K562 (cell line): ENCODE data around the gene CAPRIN2. TPM values are rescaled to one million over a fixed set of nuclear protein-coding genes. Genes with fewer than 3 reads are reported as not detected.

ENCODE experiments used
- ATAC-seq: fragments of 200-7000 bp; cut with Tn5 transposase; 3 replicates; pipeline ENCODE4 v1.9.1; 2020; ENCODE audit warnings: moderate library complexity
- BruUV-seq: library from RNA; stranded (reverse); fragments of 400-500 nt; replicated peaks from 2 replicates; lab custom pipeline; 2021; lab: Mats Ljungman, UMichigan
- CTCF ChIA-PET: fragments of 300-600 bp; formaldehyde crosslinking; extraction: SDS; loops from one replicate; lab custom pipeline; 2021; ENCODE audit warnings: low intra/inter-chr PET ratio; lab: Yijun Ruan, JAX
- POLR2A ChIA-PET: fragments of 300-600, 350-650 bp; sonication (Branson Sonifier 250); formaldehyde crosslinking; extraction: SDS; loops from one replicate; lab custom pipeline; 2021; ENCODE audit warnings: antibody characterized with exemption, inconsistent platforms; lab: Yijun Ruan, JAX
- DNase-seq, 4 experiments: peaks; one replicate each; pipeline versions ENCODE4 v3.0.0 to v3.0.0-alpha.2; 2011 to 2018; ENCODE audit warnings: low spot score in 3 of 4, mixed read lengths in 3 of 4; ENCODE audit errors: extremely low read depth in 1 of 4
- FAIRE-seq: peaks from 2 replicates; lab custom pipeline; 2011; peaks lifted over from hg19 to GRCh38; lab: Jason Lieb, UNC
- H2AFZ ChIP-seq: 2 replicates; pipeline ENCODE4 v1.6.0; 2011; ENCODE audit warnings: low read depth, low read length, control low read depth, inconsistent platforms
- H3K27ac ChIP-seq: fragments of 200-600 bp; 3 replicates; pipeline ENCODE4 v1.8.0; 2011; ENCODE audit warnings: low read depth, mild to moderate bottlenecking, control low read depth, inconsistent platforms, low read length, moderate library complexity, mixed read lengths; ENCODE audit errors: extremely low read depth
- H3K27me3 ChIP-seq, 2 experiments: fragments of 300-600 bp in 1 of 2; 2 replicates in 1 of 2; 3 replicates in 1 of 2; pipeline versions ENCODE4 v1.6.0 to v1.8.0; 2011; ENCODE audit warnings: inconsistent platforms in 2 of 2, low read length in 2 of 2, mild to moderate bottlenecking in 1 of 2, mixed read lengths in 1 of 2, moderate library complexity in 1 of 2; ENCODE audit not compliant: control insufficient read depth in 2 of 2, insufficient read depth in 2 of 2
- H3K36me3 ChIP-seq: fragments of 300-600 bp; 3 replicates; pipeline ENCODE4 v1.8.0; 2011; ENCODE audit warnings: mild to moderate bottlenecking, low read length, inconsistent platforms; ENCODE audit not compliant: control insufficient read depth, insufficient read depth
- H3K4me1 ChIP-seq, 2 experiments: fragments of 200-600 bp in 1 of 2; replicated peaks in 1 of 2; 2 replicates in 1 of 2; 3 replicates in 1 of 2; pipeline versions ENCODE4 v1.5.1 to v1.8.0; 2011; ENCODE audit warnings: inconsistent platforms in 2 of 2, low read length in 2 of 2, mild to moderate bottlenecking in 1 of 2, mixed read lengths in 1 of 2, moderate library complexity in 1 of 2; ENCODE audit not compliant: control insufficient read depth in 2 of 2, insufficient read depth in 2 of 2
- H3K4me2 ChIP-seq: 2 replicates; pipeline ENCODE4 v1.6.1; 2011; ENCODE audit warnings: low read length, control low read depth, inconsistent platforms, mixed read lengths; ENCODE audit not compliant: insufficient read depth
- H3K4me3 ChIP-seq: fragments of 200-600 bp; sonication (generic), shearing (Covaris generic); 2 replicates; pipeline ENCODE4 v1.5.1; 2016; ENCODE audit warnings: control low read depth, inconsistent platforms
- H3K79me2 ChIP-seq: fragments of 200-600 bp; 3 replicates; pipeline ENCODE4 v1.8.0; 2011; ENCODE audit warnings: low read length, inconsistent platforms; ENCODE audit not compliant: control insufficient read depth, insufficient read depth
- H3K9ac ChIP-seq, 2 experiments: 2 replicates each; pipeline versions ENCODE4 v1.6.0 to v1.6.1; 2011; ENCODE audit warnings: low read depth in 2 of 2, low read length in 2 of 2, control low read depth in 1 of 2, inconsistent platforms in 1 of 2, mild to moderate bottlenecking in 1 of 2, mixed read lengths in 1 of 2; ENCODE audit not compliant: insufficient read depth in 1 of 2
- H3K9me1 ChIP-seq: one replicate; pipeline ENCODE4 v1.6.0; 2011; ENCODE audit warnings: inconsistent platforms, mild to moderate bottlenecking, low read length, moderate library complexity; ENCODE audit not compliant: control insufficient read depth, insufficient read depth
- H3K9me3 ChIP-seq: replicated peaks from 2 replicates; pipeline ENCODE4 v1.5.1; 2011; ENCODE audit warnings: low read depth, low read length, inconsistent platforms; ENCODE audit not compliant: control insufficient read depth, insufficient read depth
- H4K20me1 ChIP-seq: replicated peaks from 2 replicates; pipeline ENCODE4 v1.6.1; 2011; ENCODE audit warnings: low read length, inconsistent platforms, mixed read lengths; ENCODE audit not compliant: control insufficient read depth, insufficient read depth
- BCLAF1 ChIP-seq, 2 experiments: fragments of 450-650 bp in 1 of 2; IDR thresholded peaks; 2 replicates each; pipeline ENCODE4 v1.6.1; 2011 to 2017; ENCODE audit warnings: low read depth in 2 of 2, antibody characterized with exemption in 1 of 2, borderline replicate concordance in 1 of 2, low read length in 1 of 2, mild to moderate bottlenecking in 1 of 2, mixed read lengths in 1 of 2; ENCODE audit not compliant: control insufficient read depth in 1 of 2
- BRF2 ChIP-seq: IDR thresholded peaks from 3 replicates; pipeline ENCODE4 v1.6.1; 2011; ENCODE audit warnings: borderline replicate concordance, mild to moderate bottlenecking; ENCODE audit not compliant: insufficient read length, insufficient read depth
- CTCF ChIP-seq, 3 experiments: IDR thresholded peaks in 2 of 3; conservative IDR thresholded peaks in 1 of 3; 2 replicates each; pipeline ENCODE4 v1.5.1; 2011 to 2012; ENCODE audit warnings: low read length in 3 of 3, mild to moderate bottlenecking in 3 of 3, control low read depth in 2 of 3, improper control_type of control experiment in 1 of 3, inconsistent platforms in 1 of 3, low read depth in 1 of 3, mixed read lengths in 1 of 3, moderate library complexity in 1 of 3; ENCODE audit not compliant: insufficient read depth in 2 of 3
- EGR1 ChIP-seq: fragments of 450-650 bp; conservative IDR thresholded peaks from 2 replicates; pipeline ENCODE4 v1.6.1; 2017; ENCODE audit warnings: mild to moderate bottlenecking
- RBFOX2 ChIP-seq: fragments of 200-400 bp; formaldehyde crosslinking; IDR thresholded peaks from 2 replicates; pipeline ENCODE4 v1.6.1; 2017; ENCODE audit warnings: low read depth, mild to moderate bottlenecking, low read length, moderate library complexity
- UBTF ChIP-seq, 2 experiments: IDR thresholded peaks; 2 replicates each; pipeline ENCODE4 v1.6.1; 2012; ENCODE audit warnings: improper control_type of control experiment in 2 of 2, low read depth in 2 of 2, low read length in 2 of 2, borderline replicate concordance in 1 of 2
- YY1 ChIP-seq, 3 experiments: IDR thresholded peaks; 2 replicates each; pipeline ENCODE4 v1.6.1; 2011; ENCODE audit warnings: low read length in 2 of 3, mild to moderate bottlenecking in 2 of 3, moderate library complexity in 2 of 3, borderline replicate concordance in 1 of 3, control low read depth in 1 of 3, low read depth in 1 of 3; ENCODE audit not compliant: insufficient read depth in 3 of 3, insufficient replicate concordance in 2 of 3, control insufficient read depth in 1 of 3, insufficient read length in 1 of 3; ENCODE audit errors: extremely low read depth in 1 of 3
- ZZZ3 ChIP-seq: fragments of 450-650 bp; IDR thresholded peaks from 2 replicates; pipeline ENCODE4 v1.6.1; 2016; ENCODE audit warnings: antibody characterized with exemption, mild to moderate bottlenecking, moderate library complexity
- WGBS: fragments of 100-300 bp; shearing (Covaris generic); methylation state at CpG from one replicate; pipeline ENCODE4 v1.1.6; 2016; ENCODE audit warnings: low coverage, mixed read lengths; ENCODE audit not compliant: insufficient coverage; ENCODE audit errors: missing lambda C conversion rate; 5-methylcytosine and 5-hydroxymethylcytosine counted together
- in situ Hi-C: fragments of 300-500 bp; cut with MboI; formaldehyde crosslinking; loops from 4 replicates; pipeline ENCODE4 v1.15.0; 2018; ENCODE audit warnings: inconsistent platforms, mixed read lengths
- intact Hi-C: fragments of 100-400 bp; cut with micrococcal nuclease; formaldehyde crosslinking; loops from 2 replicates; pipeline ENCODE4 v1.14.2; 2022
- polyA plus RNA-seq, 8 experiments: library from polyadenylated mRNA; depleted of rRNA in 4 of 8; stranded (reverse) in 5 of 8; unstranded in 3 of 8; fragments of >200 nt; fragmentation: Nextera tagmentation in 2 of 8; fragmentation: Illumina TruSeq in 1 of 8; extraction: Ambion mirVana in 2 of 8; extraction: Trizol in 1 of 8; gene quantifications; 2 replicates each; pipeline versions ENCODE4 v1.2.1 to v1.2.3, GENCODE V29; 2011 to 2014; ENCODE audit warnings: inconsistent platforms in 1 of 8, missing spikeins in 1 of 8
- total RNA-seq, 7 experiments: library from RNA; depleted of rRNA in 6 of 7; stranded (reverse); fragments of >200 nt in 6 of 7; fragmentation: Illumina TruSeq in 2 of 7; extraction: Trizol in 2 of 7; gene quantifications; 2 replicates each; pipeline versions ENCODE4 v1.2.1 to v1.2.3, GENCODE V29; 2011 to 2021; ENCODE audit warnings: low replicate concordance in 1 of 7

CAPRIN2 gene
- total and polyA plus RNA-seq, 9 of the 15 experiments (the other 6 are each of a cell fraction or from before 2014, with no cell fraction given): 2.3 to 14.5 (median 8.9) TPM

- H3K4me2 ChIP-seq: peak overlapping the region; percentile 69
- H3K79me2 ChIP-seq: no peaks in the 10 kb centered on the region
- DNase-seq: peak; percentile 56 to 66 (median 61)
- peaks cover 0 to 4% of the 10 kb centered on the region in 2 experiments; a peak in 2 of 5 replicates for H3K27me3 ChIP-seq
- ATAC-seq: peak; percentile 92
- intact Hi-C loops: loop anchor here (2.0 kb wide), 1 partner anchor 41 kb away; the partner anchor contains the start of gene CAPRIN2
- peak overlapping the region; percentile 34 for H3K4me3 ChIP-seq
- no peak for FAIRE-seq
- CTCF ChIA-PET: no interaction called here
- no peak overlapping the region for H3K27ac ChIP-seq
- peak overlapping the region; percentile 10 to 83; a peak in 3 of 4 replicates for H3K9ac ChIP-seq
- WGBS: 28% methylated on average over 44 of the region's 65 CpGs
- H3K9me1 ChIP-seq: no peaks in the 10 kb centered on the region
- no peaks in the 10 kb centered on the region for H3K9me3 ChIP-seq
- in situ Hi-C loops: no loop called here
- no peaks in the 10 kb centered on the region for H4K20me1 ChIP-seq
- peaks cover 0 to 13% of the 10 kb centered on the region in 2 experiments; a peak in 3 of 5 replicates for H3K4me1 ChIP-seq
- POLR2A ChIA-PET: interaction anchor here (0.8 kb wide), 1 partner anchor 8 kb away, joined by 5 read pairs; no protein-coding TSS in a partner anchor
- BruUV-seq: no TSS peak
- H3K36me3 ChIP-seq: no peaks in the 10 kb centered on the region
- peak overlapping the region; percentile 64 for H2AFZ ChIP-seq
- peak; percentile 48; the same call in 1 of the 2 replicates for TF ChIP-seq RBFOX2
- TF ChIP-seq EGR1: peak; percentile 91
- TF ChIP-seq ZZZ3: no peak
- TF ChIP-seq CTCF (IDR thresholded peaks at IDR 0.05 in 2 of 3, conservative IDR thresholded peaks at IDR 0.05 in 1 of 3; ENCODE audit: insufficient read depth in 2 of 3, low read depth in 1 of 3, low read length in 3 of 3): peak in 1 of 3 experiments; percentile 50; a peak in 2 of 6 replicates
- no peak for TF ChIP-seq BCLAF1 (IDR thresholded peaks at IDR 0.05; ENCODE audit: borderline replicate concordance in 1 of 2, control insufficient read depth in 1 of 2, low read depth in 2 of 2, low read length in 1 of 2)
- TF ChIP-seq YY1 (IDR thresholded peaks at IDR 0.05; ENCODE audit: borderline replicate concordance in 1 of 3, control insufficient read depth in 1 of 3, extremely low read depth in 1 of 3, insufficient read depth in 3 of 3, insufficient read length in 1 of 3, insufficient replicate concordance in 2 of 3, low read depth in 1 of 3, low read length in 2 of 3): peak in 1 of 3 experiments; percentile 13
- TF ChIP-seq BRF2: no peak
- TF ChIP-seq UBTF (IDR thresholded peaks at IDR 0.05; ENCODE audit: borderline replicate concordance in 1 of 2, low read depth in 2 of 2, low read length in 2 of 2): 0 out of 4 replicates have a peak, but pooled peaks of 1 of the 2 experiments have one; percentile 23
These were observed 40.9 kb upstream of the CAPRIN2 start for GRCh38 chr12:30795410-30796312.
